Panc1 (cell line): ENCODE data around the gene CARNS1.

Source experiments
- POLR2AphosphoS5 ChIP-seq: IDR thresholded peaks from 2 replicates; pipeline ENCODE4 v1.6.1; 2012; ENCODE audit warnings: mild to moderate bottlenecking, low read depth, low read length, moderate library complexity
- TF ChIP-seq, protein P1 (sequence below): fragments of 450-650 bp; IDR thresholded peaks from 2 replicates; pipeline ENCODE4 v1.5.1; 2017; ENCODE audit warnings: mild to moderate bottlenecking

GRCh38 chr11:67371911-67372320 is 43.6 kb upstream of the CARNS1 start:
- TF ChIP-seq POLR2AphosphoS5: peak; percentile 14; the same call in 1 of the 2 replicates
- TF ChIP-seq, protein P1, sequence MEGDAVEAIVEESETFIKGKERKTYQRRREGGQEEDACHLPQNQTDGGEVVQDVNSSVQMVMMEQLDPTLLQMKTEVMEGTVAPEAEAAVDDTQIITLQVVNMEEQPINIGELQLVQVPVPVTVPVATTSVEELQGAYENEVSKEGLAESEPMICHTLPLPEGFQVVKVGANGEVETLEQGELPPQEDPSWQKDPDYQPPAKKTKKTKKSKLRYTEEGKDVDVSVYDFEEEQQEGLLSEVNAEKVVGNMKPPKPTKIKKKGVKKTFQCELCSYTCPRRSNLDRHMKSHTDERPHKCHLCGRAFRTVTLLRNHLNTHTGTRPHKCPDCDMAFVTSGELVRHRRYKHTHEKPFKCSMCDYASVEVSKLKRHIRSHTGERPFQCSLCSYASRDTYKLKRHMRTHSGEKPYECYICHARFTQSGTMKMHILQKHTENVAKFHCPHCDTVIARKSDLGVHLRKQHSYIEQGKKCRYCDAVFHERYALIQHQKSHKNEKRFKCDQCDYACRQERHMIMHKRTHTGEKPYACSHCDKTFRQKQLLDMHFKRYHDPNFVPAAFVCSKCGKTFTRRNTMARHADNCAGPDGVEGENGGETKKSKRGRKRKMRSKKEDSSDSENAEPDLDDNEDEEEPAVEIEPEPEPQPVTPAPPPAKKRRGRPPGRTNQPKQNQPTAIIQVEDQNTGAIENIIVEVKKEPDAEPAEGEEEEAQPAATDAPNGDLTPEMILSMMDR: no peak
